T-helper 2 cell (primary cell): ENCODE measurements around the gene ZDHHC23.

Source experiments
- DNase-seq, 5 experiments: peaks; one replicate each; pipeline versions ENCODE4 v3.0.0 to v3.0.0-alpha.2; 2012 to 2022

ZDHHC23 gene

GRCh38 chr3:114011059-114011797, 63.4 kb downstream of the ZDHHC23 start:
- DNase-seq, result no peak
